Glutamatergic neuron (in vitro differentiated cells): ENCODE results near the gene MACROD1. TPM values are rescaled to one million over a fixed set of nuclear protein-coding genes. Genes with fewer than 3 reads are reported as not detected.
A peak's percentile ranks its signal among the peaks of the same experiment; 100 is the strongest.

Experiments
- DNase-seq: peaks from one replicate; pipeline ENCODE4 v3.0.0; 2022
- H3K27ac Mint-ChIP-seq: one replicate; pipeline ENCODE4 v1.8.0; 2020; ENCODE audit warnings: mild to moderate bottlenecking, mixed read lengths, inconsistent platforms; ENCODE audit not compliant: unreplicated experiment
- H3K27me3 Mint-ChIP-seq: one replicate; pipeline ENCODE4 v1.8.0; 2020; ENCODE audit warnings: mild to moderate bottlenecking, moderate library complexity, mixed read lengths, inconsistent platforms; ENCODE audit not compliant: unreplicated experiment
- H3K36me3 Mint-ChIP-seq: one replicate; pipeline ENCODE4 v1.8.0; 2020; ENCODE audit warnings: mild to moderate bottlenecking, mixed read lengths, inconsistent platforms; ENCODE audit not compliant: unreplicated experiment
- H3K4me1 Mint-ChIP-seq: one replicate; pipeline ENCODE4 v1.8.0; 2020; ENCODE audit warnings: mild to moderate bottlenecking, low read depth, mixed read lengths, inconsistent platforms; ENCODE audit not compliant: unreplicated experiment
- H3K4me3 Mint-ChIP-seq: one replicate; pipeline ENCODE4 v1.8.0; 2020; ENCODE audit warnings: mild to moderate bottlenecking, mixed read lengths, inconsistent platforms; ENCODE audit not compliant: unreplicated experiment
- H3K9me3 Mint-ChIP-seq: one replicate; pipeline ENCODE4 v1.8.0; 2020; ENCODE audit warnings: mild to moderate bottlenecking, moderate library complexity, mixed read lengths, inconsistent platforms; ENCODE audit not compliant: unreplicated experiment
- total RNA-seq: library from RNA; stranded (reverse); fragmentation: NEBNext Ultra II Directional; extraction: Animal tissue kit (Norgen Biotek cat#: 25700); gene quantifications from one replicate; pipeline ENCODE4 v1.2.1, GENCODE V29; 2021; ENCODE audit not compliant: unreplicated experiment
- TF ChIP-seq, protein P1 (sequence below): fragments of 200-600 bp; sonication (generic); IDR thresholded peaks from one replicate; pipeline ENCODE4 v1.5.0; 2021; ENCODE audit not compliant: partially characterized antibody, unreplicated experiment

MACROD1 gene
- total RNA-seq, 1 donor from 2014 or later = 12.7 TPM

DNA sequence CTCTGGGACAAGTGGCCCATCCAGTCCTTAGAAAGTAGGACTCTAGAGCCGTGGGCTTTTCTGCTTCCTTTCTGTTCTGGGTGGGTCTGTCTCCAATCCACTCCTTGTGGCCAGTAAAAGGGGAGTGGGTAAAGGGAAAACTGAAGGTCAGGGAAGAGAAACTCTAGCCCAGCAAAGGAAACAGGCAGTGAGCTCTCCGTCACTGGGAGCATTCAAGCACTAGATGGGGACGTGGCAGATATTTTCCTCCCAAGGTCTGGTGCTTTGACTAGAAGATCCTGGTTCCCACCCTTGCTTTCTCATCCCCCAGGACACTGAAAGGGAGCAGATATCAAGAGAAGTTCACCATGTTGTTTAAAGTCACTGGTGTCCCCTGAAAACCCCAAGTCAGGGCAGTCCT lies 42.2 kb downstream of the MACROD1 start:
- Mint-ChIP-seq H3K4me1 (peaks cover 23% of the 10 kb centered on the region), H3K9me3 (peaks cover 4% of the 10 kb centered on the region), H3K36me3 (no peaks in the 10 kb centered on the region), H3K4me3 (no peak overlapping the region), H3K27ac (no peak overlapping the region), H3K27me3 (peaks cover 8% of the 10 kb centered on the region)
- no peak for DNase-seq
- TF ChIP-seq, protein P1, sequence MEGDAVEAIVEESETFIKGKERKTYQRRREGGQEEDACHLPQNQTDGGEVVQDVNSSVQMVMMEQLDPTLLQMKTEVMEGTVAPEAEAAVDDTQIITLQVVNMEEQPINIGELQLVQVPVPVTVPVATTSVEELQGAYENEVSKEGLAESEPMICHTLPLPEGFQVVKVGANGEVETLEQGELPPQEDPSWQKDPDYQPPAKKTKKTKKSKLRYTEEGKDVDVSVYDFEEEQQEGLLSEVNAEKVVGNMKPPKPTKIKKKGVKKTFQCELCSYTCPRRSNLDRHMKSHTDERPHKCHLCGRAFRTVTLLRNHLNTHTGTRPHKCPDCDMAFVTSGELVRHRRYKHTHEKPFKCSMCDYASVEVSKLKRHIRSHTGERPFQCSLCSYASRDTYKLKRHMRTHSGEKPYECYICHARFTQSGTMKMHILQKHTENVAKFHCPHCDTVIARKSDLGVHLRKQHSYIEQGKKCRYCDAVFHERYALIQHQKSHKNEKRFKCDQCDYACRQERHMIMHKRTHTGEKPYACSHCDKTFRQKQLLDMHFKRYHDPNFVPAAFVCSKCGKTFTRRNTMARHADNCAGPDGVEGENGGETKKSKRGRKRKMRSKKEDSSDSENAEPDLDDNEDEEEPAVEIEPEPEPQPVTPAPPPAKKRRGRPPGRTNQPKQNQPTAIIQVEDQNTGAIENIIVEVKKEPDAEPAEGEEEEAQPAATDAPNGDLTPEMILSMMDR = no peak

GRCh38 chr11:64122411-64123410 lies 43.2 kb downstream of the MACROD1 start:
- TF ChIP-seq, protein P1 = no peak
- no peak for DNase-seq
- Mint-ChIP-seq H3K27me3 (peaks cover 8% of the 10 kb centered on the region), H3K27ac (no peak overlapping the region), H3K4me1 (peaks cover 29% of the 10 kb centered on the region), H3K9me3 (peaks cover 4% of the 10 kb centered on the region), H3K36me3 (no peaks in the 10 kb centered on the region), H3K4me3 (no peak overlapping the region)

DNA sequence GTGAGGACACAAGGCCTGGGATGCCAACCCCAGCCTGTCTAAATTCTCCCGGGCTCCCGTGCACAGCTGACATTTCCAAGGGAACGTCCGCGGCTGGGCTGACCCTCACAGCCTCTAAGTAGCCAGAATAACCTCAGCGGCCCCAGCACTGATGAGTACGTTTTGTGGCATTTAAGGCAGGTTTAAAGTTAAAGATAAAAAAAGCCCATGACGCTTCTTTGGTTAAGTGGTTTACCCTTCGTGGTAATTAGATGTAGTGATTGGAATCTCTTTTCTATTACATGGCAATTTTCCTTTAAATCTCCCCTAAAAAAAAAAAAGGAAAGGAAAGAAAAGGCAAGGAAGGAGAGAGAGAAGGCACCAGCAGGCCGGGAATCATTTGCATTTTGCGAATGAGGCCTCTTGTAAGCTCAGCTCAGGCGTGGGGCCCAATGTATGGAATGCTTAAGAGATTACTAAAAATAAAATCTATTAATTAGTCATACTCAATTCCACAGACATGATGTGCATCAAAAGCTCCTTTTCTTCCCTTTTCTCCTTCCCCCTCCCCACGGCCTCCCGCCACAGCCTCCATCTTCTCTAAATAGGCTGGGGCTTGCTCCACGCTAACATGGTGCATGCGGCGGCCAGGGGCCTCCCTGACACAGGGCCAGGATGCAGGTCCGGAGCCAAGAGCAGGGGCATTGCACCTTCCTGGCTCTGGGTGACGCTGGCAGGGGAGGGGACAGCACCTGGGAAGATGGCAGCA lies 44.1 kb downstream of the MACROD1 start:
- DNase-seq = no peak
- Mint-ChIP-seq H3K27ac (no peak overlapping the region), H3K36me3 (no peaks in the 10 kb centered on the region), H3K27me3 (peaks cover 7% of the 10 kb centered on the region), H3K4me3 (peak overlapping the region; percentile 15), H3K4me1 (peaks cover 27% of the 10 kb centered on the region), H3K9me3 (peaks cover 4% of the 10 kb centered on the region)
- TF ChIP-seq, protein P1 = no peak

DNA sequence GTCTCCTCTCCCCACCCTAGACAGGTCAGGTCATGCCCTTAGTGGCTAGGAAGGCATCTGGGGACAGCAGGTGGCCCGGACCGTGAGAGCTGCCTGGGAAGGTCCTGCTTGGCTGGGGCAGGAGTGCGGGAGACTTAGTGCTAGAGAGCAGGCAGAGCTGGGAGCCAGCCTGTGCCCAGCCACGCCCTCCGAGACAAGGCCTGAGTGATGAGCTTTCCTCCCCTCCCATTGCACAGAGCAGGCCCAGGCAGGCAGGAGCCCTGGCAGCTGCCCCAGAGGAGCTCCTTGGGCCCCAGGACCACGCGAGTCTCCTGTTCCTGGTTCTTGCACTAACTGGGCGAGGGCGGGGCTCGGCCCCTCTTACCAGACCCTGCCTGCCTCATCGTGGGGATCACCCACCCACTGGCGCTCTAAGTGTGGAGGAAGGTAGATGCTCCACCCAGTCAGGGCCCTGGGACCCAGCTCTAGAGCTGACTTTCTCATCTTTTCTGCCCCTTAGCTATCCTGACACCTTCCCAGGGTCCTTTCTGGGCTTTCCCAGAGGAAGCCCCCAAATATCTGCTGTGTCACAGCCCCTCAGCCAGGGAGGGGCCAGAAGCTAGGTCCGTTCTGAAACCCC lies 44.9 kb downstream of the MACROD1 start:
- Mint-ChIP-seq H3K4me3 (no peak overlapping the region), H3K9me3 (peaks cover 4% of the 10 kb centered on the region), H3K27me3 (peaks cover 7% of the 10 kb centered on the region), H3K36me3 (no peaks in the 10 kb centered on the region), H3K4me1 (peaks cover 25% of the 10 kb centered on the region), H3K27ac (no peak overlapping the region)
- no peak for DNase-seq
- TF ChIP-seq, protein P1 = no peak
